Mesenchymal stem cell (in vitro differentiated cells and primary cell): ENCODE data around the gene BACH1.

ENCODE experiments used
- DNase-seq: peaks from one replicate; pipeline ENCODE4 v3.0.0-alpha.2; 2013
- H2AFZ ChIP-seq: one replicate; pipeline ENCODE4 v1.6.1; 2013; ENCODE audit warnings: low read depth, mild to moderate bottlenecking, control low read depth, inconsistent platforms, low read length, moderate library complexity
- H2AK5ac ChIP-seq: 2 replicates; pipeline ENCODE4 v1.6.1; 2013; ENCODE audit warnings: low read length, moderate library complexity, mild to moderate bottlenecking, inconsistent platforms; ENCODE audit not compliant: severe bottlenecking
- H2BK120ac ChIP-seq: one replicate; pipeline ENCODE4 v1.6.1; 2013; ENCODE audit warnings: low read depth, mild to moderate bottlenecking, inconsistent platforms, low read length, moderate library complexity
- H2BK12ac ChIP-seq, 2 experiments: one replicate each; pipeline ENCODE4 v1.6.1; 2013; ENCODE audit warnings: inconsistent platforms in 2 of 2, low read length in 2 of 2, mild to moderate bottlenecking in 2 of 2, moderate library complexity in 2 of 2, control low read depth in 1 of 2
- H2BK15ac ChIP-seq: one replicate; pipeline ENCODE4 v1.6.1; 2013; ENCODE audit warnings: mild to moderate bottlenecking, low read depth, inconsistent platforms; ENCODE audit not compliant: poor library complexity, severe bottlenecking
- H2BK5ac ChIP-seq: 2 replicates; pipeline ENCODE4 v1.6.1; 2013; ENCODE audit warnings: low read depth, mild to moderate bottlenecking, low read length, control low read depth, inconsistent platforms; ENCODE audit not compliant: poor library complexity, severe bottlenecking
- H3K14ac ChIP-seq, 2 experiments: one replicate each; pipeline ENCODE4 v1.6.1; 2013; ENCODE audit warnings: inconsistent platforms in 2 of 2, low read length in 2 of 2, control low read depth in 1 of 2, mild to moderate bottlenecking in 1 of 2, moderate library complexity in 1 of 2
- H3K18ac ChIP-seq, 2 experiments: one replicate each; pipeline ENCODE4 v1.6.1; 2013; ENCODE audit warnings: inconsistent platforms in 2 of 2, low read length in 2 of 2, control low read depth in 1 of 2, low read depth in 1 of 2, mild to moderate bottlenecking in 1 of 2
- H3K23ac ChIP-seq, 2 experiments: one replicate each; pipeline ENCODE4 v1.6.1; 2013; ENCODE audit warnings: inconsistent platforms in 2 of 2, low read length in 2 of 2, mild to moderate bottlenecking in 2 of 2, moderate library complexity in 2 of 2, control low read depth in 1 of 2
- H3K27ac ChIP-seq: 2 replicates; pipeline ENCODE4 v1.5.1; 2013; ENCODE audit warnings: mild to moderate bottlenecking, moderate library complexity, low read length, control low read depth, inconsistent platforms; ENCODE audit not compliant: poor library complexity, severe bottlenecking
- H3K27me3 ChIP-seq, 2 experiments: 2 replicates each; pipeline versions ENCODE4 v1.6.1 to v1.7.0; 2013; ENCODE audit warnings: low read length in 2 of 2, mild to moderate bottlenecking in 2 of 2, moderate library complexity in 2 of 2, control low read depth in 1 of 2, inconsistent platforms in 1 of 2; ENCODE audit not compliant: control insufficient read depth in 1 of 2, insufficient read depth in 1 of 2
- H3K36me3 ChIP-seq, 2 experiments: 2 replicates each; pipeline versions ENCODE4 v1.6.1 to v1.7.0; 2013; ENCODE audit warnings: low read length in 2 of 2, control low read depth in 1 of 2, inconsistent platforms in 1 of 2, low read depth in 1 of 2, mild to moderate bottlenecking in 1 of 2; ENCODE audit not compliant: insufficient read depth in 2 of 2, control insufficient read depth in 1 of 2
- H3K4ac ChIP-seq, 2 experiments: one replicate each; pipeline ENCODE4 v1.6.1; 2013; ENCODE audit warnings: inconsistent platforms in 2 of 2, low read length in 2 of 2, mild to moderate bottlenecking in 2 of 2, moderate library complexity in 2 of 2, control low read depth in 1 of 2, low read depth in 1 of 2
- H3K4me1 ChIP-seq: 2 replicates; pipeline ENCODE4 v1.6.1; 2013; ENCODE audit warnings: low read depth, low read length, control low read depth; ENCODE audit not compliant: control insufficient read depth, insufficient read depth
- H3K4me2 ChIP-seq: 2 replicates; pipeline ENCODE4 v1.6.1; 2013; ENCODE audit warnings: low read length, mild to moderate bottlenecking, inconsistent platforms; ENCODE audit not compliant: poor library complexity, severe bottlenecking
- H3K4me3 ChIP-seq, 2 experiments: 2 replicates each; pipeline versions ENCODE4 v1.5.1 to v1.7.0; 2013; ENCODE audit warnings: low read length in 2 of 2, mild to moderate bottlenecking in 2 of 2, control low read depth in 1 of 2, low read depth in 1 of 2; ENCODE audit not compliant: insufficient read depth in 1 of 2
- H3K79me1 ChIP-seq: replicated peaks from 2 replicates; pipeline ENCODE4 v1.6.1; 2013; ENCODE audit warnings: mild to moderate bottlenecking, control low read depth, low read length, inconsistent platforms; ENCODE audit not compliant: poor library complexity, severe bottlenecking
- H3K9ac ChIP-seq: 2 replicates; pipeline ENCODE4 v1.7.0; 2013; ENCODE audit warnings: mild to moderate bottlenecking, low read length, moderate library complexity
- H3K9me3 ChIP-seq: 2 replicates; pipeline ENCODE4 v1.7.0; 2013; ENCODE audit warnings: mild to moderate bottlenecking, low read length; ENCODE audit not compliant: control insufficient read depth
- H4K8ac ChIP-seq: one replicate; pipeline ENCODE4 v1.6.1; 2013; ENCODE audit warnings: inconsistent platforms, mild to moderate bottlenecking, low read length, moderate library complexity
- H4K91ac ChIP-seq: one replicate; pipeline ENCODE4 v1.6.1; 2013; ENCODE audit warnings: mild to moderate bottlenecking, low read length, inconsistent platforms
- WGBS: methylation state at CpG from one replicate; pipeline ENCODE4 v1.1.7; 2013; ENCODE audit warnings: mixed read lengths; 5-methylcytosine and 5-hydroxymethylcytosine counted together

BACH1 gene

DNA sequence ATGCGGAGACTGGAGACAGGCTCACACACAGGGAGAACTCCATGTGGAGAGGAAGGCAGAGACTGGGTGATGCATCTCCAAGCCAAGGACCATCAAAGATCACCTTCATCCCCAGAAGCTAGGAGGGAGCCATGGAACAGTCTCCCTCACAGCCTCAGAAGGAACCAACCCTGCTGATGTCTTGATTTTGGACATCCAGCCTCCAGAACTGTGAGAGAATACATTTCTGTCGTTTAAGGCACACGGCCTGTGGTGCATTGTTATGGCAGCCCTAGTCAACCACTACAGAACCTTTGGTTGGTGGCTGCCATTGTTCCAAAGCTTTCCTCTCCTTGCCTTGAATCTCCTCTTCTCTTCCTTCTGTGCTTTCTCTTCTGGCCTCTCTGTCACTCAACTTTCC, 64.0 kb downstream of the BACH1 start:
- Histone ChIP-seq H2AK5ac (no peak overlapping the region), H3K18ac (no peak overlapping the region), H3K4me2 (no peak overlapping the region), H2BK5ac (no peak overlapping the region), H3K27me3 (no peaks in the 10 kb centered on the region), H4K91ac (no peak overlapping the region), H3K23ac (no peak overlapping the region), H3K14ac (no peak overlapping the region), H3K4me3 (no peak overlapping the region), H3K79me1 (peaks cover 16% of the 10 kb centered on the region), H3K4me1 (no peaks in the 10 kb centered on the region), H3K4ac (no peak overlapping the region), H3K36me3 (peaks cover 9 to 35% of the 10 kb centered on the region in 2 experiments), H4K8ac (no peak overlapping the region), H3K9me3 (peaks cover 4% of the 10 kb centered on the region), H2AFZ (no peak overlapping the region), H3K27ac (no peak overlapping the region), H3K9ac (no peak overlapping the region), H2BK15ac (no peak overlapping the region), H2BK120ac (no peak overlapping the region), H2BK12ac (no peak overlapping the region)
- WGBS = 100% methylated on average over 3 of the region's 3 CpGs
- DNase-seq = no peak

DNA sequence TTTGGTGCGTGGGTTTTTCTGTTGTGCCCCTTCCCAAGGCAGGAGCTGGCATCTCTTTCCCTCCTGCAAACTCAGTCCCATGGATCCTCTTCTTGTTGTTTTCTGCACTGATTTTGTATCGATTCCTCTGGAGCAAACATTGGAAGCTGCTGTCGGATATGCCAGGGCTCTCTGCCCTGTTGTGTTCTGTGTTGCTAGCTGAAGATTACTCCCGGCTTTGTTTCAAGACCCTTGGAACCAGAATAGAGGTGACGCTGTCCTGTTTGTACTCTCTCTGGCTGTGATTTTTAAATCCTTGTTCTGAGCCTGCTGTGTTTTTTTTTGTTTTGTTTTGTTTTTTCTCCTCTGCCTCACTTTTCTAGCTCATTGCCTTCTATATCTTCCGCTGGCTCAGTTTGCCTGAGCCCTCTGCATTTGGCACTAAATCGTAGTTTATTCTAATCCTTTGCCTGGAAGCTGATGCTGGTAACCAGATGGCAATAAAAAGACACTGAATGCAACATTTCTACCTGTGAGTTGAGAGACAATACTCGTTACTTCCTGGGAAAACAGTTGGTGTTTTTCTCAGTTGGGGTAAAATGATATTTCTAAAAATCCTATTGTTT, 67.0 kb downstream of the BACH1 start:
- Histone ChIP-seq H4K91ac (no peak overlapping the region), H3K9me3 (peaks cover 4% of the 10 kb centered on the region), H3K4me2 (no peak overlapping the region), H3K14ac (no peak overlapping the region), H2AFZ (no peak overlapping the region), H3K9ac (no peak overlapping the region), H2AK5ac (no peak overlapping the region), H2BK120ac (no peak overlapping the region), H3K4me3 (no peak overlapping the region), H3K36me3 (peaks cover 9 to 52% of the 10 kb centered on the region in 2 experiments), H3K27me3 (no peaks in the 10 kb centered on the region), H3K27ac (no peak overlapping the region), H3K79me1 (peaks cover 16% of the 10 kb centered on the region), H3K18ac (no peak overlapping the region), H3K4ac (no peak overlapping the region), H3K23ac (no peak overlapping the region), H2BK5ac (no peak overlapping the region), H4K8ac (no peak overlapping the region), H2BK12ac (no peak overlapping the region), H3K4me1 (no peaks in the 10 kb centered on the region), H2BK15ac (no peak overlapping the region)
- DNase-seq = no peak
- 98% methylated on average over 6 of the region's 8 CpGs for WGBS

DNA sequence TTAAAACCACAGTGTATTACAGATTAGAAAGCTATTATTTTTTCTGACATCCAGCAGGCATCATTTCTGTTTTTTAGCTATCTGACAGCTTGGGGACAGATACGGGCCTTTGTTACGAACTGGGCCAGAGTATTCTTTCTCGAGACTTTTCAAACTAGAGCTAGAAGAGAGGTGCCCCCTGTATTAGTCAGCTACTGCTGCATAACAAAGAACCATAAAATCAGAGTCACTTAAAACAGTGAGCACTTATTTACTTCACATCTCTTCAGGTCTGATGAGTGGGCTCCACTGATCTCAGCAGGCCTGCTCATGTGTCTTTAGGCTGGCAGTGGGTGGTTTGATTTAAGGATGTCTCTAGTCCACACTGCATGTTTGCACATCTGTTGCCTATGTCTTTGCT, 67.8 kb downstream of the BACH1 start:
- no peak overlapping the region for H4K8ac ChIP-seq
- peaks cover 13% of the 10 kb centered on the region for H3K79me1 ChIP-seq
- no peaks in the 10 kb centered on the region for H3K4me1 ChIP-seq
- no peak overlapping the region for H3K27ac ChIP-seq
- H3K14ac ChIP-seq = no peak overlapping the region
- H2BK120ac ChIP-seq = no peak overlapping the region
- H3K36me3 ChIP-seq = peaks cover 9 to 56% of the 10 kb centered on the region in 2 experiments
- H2AFZ ChIP-seq = no peak overlapping the region
- peaks cover 4% of the 10 kb centered on the region for H3K9me3 ChIP-seq
- H3K4me2 ChIP-seq = no peak overlapping the region
- H3K4me3 ChIP-seq = no peak overlapping the region
- H2BK15ac ChIP-seq = no peak overlapping the region
- WGBS = 100% methylated on average over 3 of the region's 3 CpGs
- DNase-seq = no peak
- no peak overlapping the region for H3K9ac ChIP-seq
- H3K23ac ChIP-seq = no peak overlapping the region
- no peaks in the 10 kb centered on the region for H3K27me3 ChIP-seq
- no peak overlapping the region for H4K91ac ChIP-seq
- no peak overlapping the region for H2BK5ac ChIP-seq
- no peak overlapping the region for H3K4ac ChIP-seq
- no peak overlapping the region for H3K18ac ChIP-seq
- H2BK12ac ChIP-seq = no peak overlapping the region
- H2AK5ac ChIP-seq = no peak overlapping the region

DNA sequence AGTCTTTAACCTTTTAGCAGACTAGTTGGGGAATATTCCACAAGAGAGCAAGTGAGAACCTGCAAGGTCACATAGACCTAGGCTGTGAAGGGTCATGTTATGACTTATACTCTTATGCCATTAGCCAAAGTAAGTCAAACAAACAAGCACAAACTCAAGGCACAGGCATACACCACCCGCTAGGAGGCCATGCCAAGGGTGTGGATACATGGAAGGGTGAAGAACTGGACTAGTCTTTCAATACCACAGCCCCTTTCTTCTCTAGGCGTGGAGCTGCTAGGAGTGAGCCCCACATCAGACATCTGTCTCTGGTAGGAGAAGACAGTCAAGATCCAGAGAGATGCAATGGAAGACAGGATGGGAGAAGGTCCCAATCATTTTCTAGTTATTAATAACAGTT, 68.6 kb downstream of the BACH1 start:
- no peak overlapping the region for H2BK12ac ChIP-seq
- no peaks in the 10 kb centered on the region for H3K4me1 ChIP-seq
- no peaks in the 10 kb centered on the region for H3K27me3 ChIP-seq
- no peak overlapping the region for H3K9ac ChIP-seq
- no peak overlapping the region for H3K18ac ChIP-seq
- DNase-seq = no peak
- H2AK5ac ChIP-seq = no peak overlapping the region
- no peak overlapping the region for H2BK15ac ChIP-seq
- no peak overlapping the region for H3K14ac ChIP-seq
- H3K79me1 ChIP-seq = peaks cover 13% of the 10 kb centered on the region
- H4K91ac ChIP-seq = no peak overlapping the region
- H3K4ac ChIP-seq = no peak overlapping the region
- no peak overlapping the region for H2BK120ac ChIP-seq
- H4K8ac ChIP-seq = no peak overlapping the region
- 100% methylated on average over 1 of the region's 2 CpGs for WGBS
- peaks cover 9 to 54% of the 10 kb centered on the region in 2 experiments for H3K36me3 ChIP-seq
- no peak overlapping the region for H3K4me2 ChIP-seq
- no peak overlapping the region for H2BK5ac ChIP-seq
- peaks cover 4% of the 10 kb centered on the region for H3K9me3 ChIP-seq
- no peak overlapping the region for H3K27ac ChIP-seq
- H3K23ac ChIP-seq = no peak overlapping the region
- H3K4me3 ChIP-seq = no peak overlapping the region
- no peak overlapping the region for H2AFZ ChIP-seq
